GM21529 (cell line): ENCODE measurements around the gene SBDS.

Source experiments
- ATAC-seq: cut with Tn5 transposase; IDR thresholded peaks from one replicate; pipeline ENCODE4 v1.9.1; 2021; ENCODE audit not compliant: unreplicated experiment

SBDS gene

DNA sequence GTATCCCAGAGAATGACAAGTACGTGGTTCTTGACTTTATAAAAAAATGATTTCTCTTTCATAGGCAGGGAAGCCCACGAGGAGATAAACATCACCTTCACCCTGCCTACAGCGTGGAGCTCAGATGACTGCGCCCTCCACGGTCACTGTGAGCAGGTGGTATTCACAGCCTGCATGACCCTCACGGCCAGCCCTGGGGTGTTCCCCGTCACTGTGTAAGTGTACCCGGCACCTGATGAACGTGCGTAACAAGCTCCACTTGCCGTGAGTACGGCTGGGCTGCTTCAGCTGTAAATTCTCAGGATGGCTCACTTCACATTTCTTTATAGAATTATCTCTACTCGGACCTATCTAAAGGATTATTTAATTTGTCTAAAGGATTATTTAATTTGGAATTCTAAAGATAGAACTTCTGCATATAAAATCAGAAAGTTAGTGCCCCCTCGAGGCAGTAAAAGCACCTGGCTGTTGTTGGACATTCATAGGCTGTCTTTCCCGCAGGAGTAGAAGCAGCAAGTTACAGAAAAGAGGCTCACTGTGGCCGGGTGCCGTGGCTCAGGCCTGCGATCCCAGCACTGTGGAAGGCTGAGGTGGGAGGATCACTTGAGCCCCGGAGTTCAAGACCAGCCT lies 46.8 kb downstream of the SBDS start:
- no peak for ATAC-seq

DNA sequence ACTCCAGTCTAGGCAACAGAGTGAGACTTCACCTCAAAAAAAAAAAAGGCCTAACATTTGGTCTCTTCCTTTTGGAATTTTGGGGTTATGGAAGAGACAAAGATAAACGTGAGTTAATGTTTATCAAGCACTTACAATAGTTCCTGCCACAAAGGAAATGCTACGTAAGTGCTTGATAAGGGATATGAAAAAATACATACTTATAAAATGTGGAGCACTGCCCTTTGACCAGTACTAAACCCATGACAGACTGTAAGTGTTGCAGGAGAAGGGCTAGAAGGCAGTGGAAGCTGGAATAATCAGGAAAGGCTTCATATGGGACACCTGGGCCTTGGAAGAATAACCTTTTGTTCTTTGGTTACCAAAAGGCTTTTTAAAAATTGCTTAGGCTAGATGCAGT lies 48.8 kb downstream of the SBDS start:
- ATAC-seq, result no peak

DNA sequence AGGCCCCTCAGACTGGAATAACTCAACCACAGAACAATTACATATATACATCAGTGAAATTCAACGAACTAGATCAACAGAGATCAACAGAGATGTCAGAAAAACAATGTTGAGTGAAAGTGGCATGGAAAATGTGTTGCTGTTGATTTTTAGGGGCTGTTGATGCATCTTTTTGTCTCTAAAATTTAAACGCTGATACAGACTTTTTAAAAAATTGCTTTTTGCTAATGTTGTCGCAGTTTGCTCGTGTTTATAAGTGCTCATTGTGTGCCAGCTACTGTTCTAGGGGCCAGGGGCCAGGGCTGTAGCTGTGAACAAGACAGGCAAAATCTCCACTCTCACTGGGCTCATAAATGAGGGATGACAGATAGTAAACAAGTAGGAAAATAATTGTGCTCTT lies 56.1 kb downstream of the SBDS start:
- no peak for ATAC-seq

DNA sequence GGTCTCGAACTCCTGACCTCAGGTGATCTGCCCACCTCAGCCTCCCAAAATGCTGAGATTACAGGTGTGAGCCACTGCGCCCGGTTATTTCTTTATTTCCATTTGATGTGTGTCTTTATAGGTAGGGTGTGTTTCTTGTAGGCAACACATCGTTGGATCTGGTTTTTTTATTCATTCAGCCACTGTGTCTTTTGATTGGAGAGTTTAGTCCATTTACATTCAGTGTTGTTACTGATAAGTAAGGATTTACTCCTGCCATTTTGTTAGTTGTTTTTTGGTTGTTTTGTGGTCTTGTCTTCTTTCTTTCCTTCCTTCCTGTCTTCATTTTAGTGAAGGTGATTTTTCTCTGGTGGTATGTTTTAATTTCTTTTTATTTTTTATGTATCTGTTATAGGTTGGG lies 57.4 kb downstream of the SBDS start:
- ATAC-seq, result no peak
